ENCODE data around the gene CD22. TPM values are rescaled to one million over a fixed set of nuclear protein-coding genes. Genes with fewer than 3 reads are reported as not detected.

CD22 gene
- total RNA-seq, 4 donors from 2014 or later = 7.2 to 22.8 (median 13.4) TPM

DNA sequence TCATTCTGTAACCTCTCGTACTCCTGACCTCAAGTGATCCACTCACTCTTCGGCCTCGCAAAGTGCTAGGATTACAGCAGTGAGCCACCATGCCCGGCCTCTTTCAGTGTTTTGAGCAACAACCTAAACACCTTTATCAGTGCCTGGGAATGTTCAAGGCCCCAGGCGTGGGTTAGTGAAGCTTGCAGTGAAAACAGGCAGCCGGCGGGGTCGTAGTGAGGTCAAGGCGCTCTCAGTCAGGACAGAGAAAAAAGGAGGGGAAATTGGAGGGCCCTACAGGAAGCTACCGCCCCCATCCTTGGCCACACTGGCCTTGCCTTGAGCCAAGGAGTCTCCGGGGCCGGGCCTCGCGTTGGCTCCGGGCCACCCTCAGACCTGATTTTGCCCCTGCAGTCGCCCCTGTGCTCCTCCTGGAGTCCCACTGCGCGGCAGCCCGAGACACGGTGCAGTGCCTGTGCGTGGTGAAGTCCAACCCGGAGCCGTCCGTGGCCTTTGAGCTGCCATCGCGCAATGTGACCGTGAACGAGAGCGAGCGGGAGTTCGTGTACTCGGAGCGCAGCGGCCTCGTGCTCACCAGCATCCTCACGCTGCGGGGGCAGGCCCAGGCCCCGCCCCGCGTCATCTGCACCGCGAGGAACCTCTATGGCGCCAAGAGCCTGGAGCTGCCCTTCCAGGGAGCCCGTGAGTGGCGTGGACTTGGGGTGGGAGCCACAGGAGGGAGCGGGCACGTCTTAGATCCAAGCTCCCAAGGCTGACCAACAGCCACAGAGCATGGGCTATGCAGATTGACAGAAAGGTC, 19.3 kb upstream of the CD22 start:
- no peak for DNase-seq (ENCODE audit: low spot score in 2 of 2)
- Histone ChIP-seq H3K9me3 (no peaks in the 10 kb centered on the region), H3K36me3 (peaks cover 0 to 9% (median 0%) of the 10 kb centered on the region in 3 donors), H3K4me1 (peaks cover 0 to 48% (median 5%) of the 10 kb centered on the region in 4 donors), H3K27me3 (no peaks in the 10 kb centered on the region), H3K4me3 (no peak overlapping the region), H3K27ac (peak overlapping the region in 2 of 4 donors; percentile 10 to 68)
- TF ChIP-seq, protein P1, sequence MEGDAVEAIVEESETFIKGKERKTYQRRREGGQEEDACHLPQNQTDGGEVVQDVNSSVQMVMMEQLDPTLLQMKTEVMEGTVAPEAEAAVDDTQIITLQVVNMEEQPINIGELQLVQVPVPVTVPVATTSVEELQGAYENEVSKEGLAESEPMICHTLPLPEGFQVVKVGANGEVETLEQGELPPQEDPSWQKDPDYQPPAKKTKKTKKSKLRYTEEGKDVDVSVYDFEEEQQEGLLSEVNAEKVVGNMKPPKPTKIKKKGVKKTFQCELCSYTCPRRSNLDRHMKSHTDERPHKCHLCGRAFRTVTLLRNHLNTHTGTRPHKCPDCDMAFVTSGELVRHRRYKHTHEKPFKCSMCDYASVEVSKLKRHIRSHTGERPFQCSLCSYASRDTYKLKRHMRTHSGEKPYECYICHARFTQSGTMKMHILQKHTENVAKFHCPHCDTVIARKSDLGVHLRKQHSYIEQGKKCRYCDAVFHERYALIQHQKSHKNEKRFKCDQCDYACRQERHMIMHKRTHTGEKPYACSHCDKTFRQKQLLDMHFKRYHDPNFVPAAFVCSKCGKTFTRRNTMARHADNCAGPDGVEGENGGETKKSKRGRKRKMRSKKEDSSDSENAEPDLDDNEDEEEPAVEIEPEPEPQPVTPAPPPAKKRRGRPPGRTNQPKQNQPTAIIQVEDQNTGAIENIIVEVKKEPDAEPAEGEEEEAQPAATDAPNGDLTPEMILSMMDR (IDR thresholded peaks at IDR 0.05) = no peak
- TF ChIP-seq EP300 (IDR thresholded peaks at IDR 0.05) (no peak), POLR2A (IDR thresholded peaks at IDR 0.05) (no peak)
- 52 to 59% methylated on average over 17 to 47 of the region's 47 CpGs for WGBS, 2 donors

DNA sequence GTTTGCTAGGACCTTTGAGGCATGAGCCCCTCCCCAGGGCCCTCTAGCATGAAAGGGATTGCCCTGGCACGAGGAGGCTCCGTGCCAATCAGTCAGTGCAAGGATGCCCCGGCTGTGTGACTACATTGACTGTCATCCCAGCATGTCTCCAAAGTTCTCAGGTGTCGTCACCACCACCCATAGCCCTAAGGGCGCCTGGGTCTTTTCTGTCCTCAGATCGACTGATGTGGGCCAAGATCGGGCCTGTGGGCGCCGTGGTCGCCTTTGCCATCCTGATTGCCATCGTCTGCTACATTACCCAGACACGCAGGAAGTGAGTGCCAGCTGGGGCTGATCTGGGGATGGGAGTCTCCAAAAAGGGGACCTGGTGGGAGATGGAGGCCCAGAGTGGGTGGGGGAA, 18.7 kb upstream of the CD22 start:
- no peaks in the 10 kb centered on the region for H3K27me3 ChIP-seq
- TF ChIP-seq POLR2A (IDR thresholded peaks at IDR 0.05) (no peak), EP300 (IDR thresholded peaks at IDR 0.05) (no peak)
- TF ChIP-seq, protein P1 (IDR thresholded peaks at IDR 0.05) = no peak
- DNase-seq (ENCODE audit: low spot score in 2 of 2) = no peak
- peak overlapping the region in 2 of 4 donors; percentile 10 to 68 for H3K27ac ChIP-seq
- peaks cover 0 to 9% (median 0%) of the 10 kb centered on the region in 3 donors for H3K36me3 ChIP-seq
- WGBS, 2 donors = 74 to 82% methylated on average over 12 of the region's 12 CpGs
- H3K9me3 ChIP-seq = no peaks in the 10 kb centered on the region
- no peak overlapping the region for H3K4me3 ChIP-seq
- peaks cover 0 to 48% (median 5%) of the 10 kb centered on the region in 4 donors for H3K4me1 ChIP-seq

DNA sequence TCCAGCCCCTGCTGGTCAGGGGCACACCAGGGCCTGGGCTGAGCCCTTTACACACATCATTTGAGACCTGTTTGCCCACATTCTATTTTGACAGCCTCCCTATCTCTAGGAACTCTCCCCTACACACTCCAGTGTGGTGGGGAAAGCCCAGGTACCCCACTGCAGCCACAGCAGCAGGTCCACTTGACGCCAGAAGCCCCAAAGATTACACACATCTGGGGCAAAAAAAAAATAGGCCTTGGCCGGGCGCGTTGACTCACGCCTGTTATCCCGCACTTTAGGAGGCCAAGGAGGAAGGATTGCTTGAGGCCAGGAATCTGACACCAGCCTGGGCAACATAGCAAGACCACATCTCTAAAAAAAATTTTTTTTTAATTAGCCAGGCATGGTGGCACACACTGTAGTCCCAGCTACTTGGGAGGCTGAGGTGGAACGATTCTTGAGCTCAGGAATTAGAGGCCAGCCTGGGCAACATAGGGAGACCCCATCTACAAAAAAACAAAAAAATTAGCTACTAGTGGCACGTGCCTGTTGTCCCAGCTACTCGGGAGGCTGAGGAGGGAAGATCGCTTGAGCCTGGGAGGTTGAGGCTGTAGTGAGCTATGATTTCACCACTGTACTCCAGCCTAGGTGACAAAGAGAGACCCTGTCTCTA, 18.0 kb upstream of the CD22 start:
- H3K36me3 ChIP-seq = peaks cover 0 to 9% (median 0%) of the 10 kb centered on the region in 3 donors
- DNase-seq (ENCODE audit: low spot score in 2 of 2) = no peak
- peaks cover 0 to 48% (median 5%) of the 10 kb centered on the region in 4 donors for H3K4me1 ChIP-seq
- H3K27ac ChIP-seq = peak overlapping the region in 2 of 4 donors; percentile 10 to 68
- 93 to 94% methylated on average over 10 of the region's 10 CpGs for WGBS, 2 donors
- no peaks in the 10 kb centered on the region for H3K9me3 ChIP-seq
- no peak for TF ChIP-seq EP300 (IDR thresholded peaks at IDR 0.05)
- TF ChIP-seq POLR2A (IDR thresholded peaks at IDR 0.05) = no peak
- TF ChIP-seq, protein P1 (IDR thresholded peaks at IDR 0.05) = no peak
- no peaks in the 10 kb centered on the region for H3K27me3 ChIP-seq
- no peak overlapping the region for H3K4me3 ChIP-seq

DNA sequence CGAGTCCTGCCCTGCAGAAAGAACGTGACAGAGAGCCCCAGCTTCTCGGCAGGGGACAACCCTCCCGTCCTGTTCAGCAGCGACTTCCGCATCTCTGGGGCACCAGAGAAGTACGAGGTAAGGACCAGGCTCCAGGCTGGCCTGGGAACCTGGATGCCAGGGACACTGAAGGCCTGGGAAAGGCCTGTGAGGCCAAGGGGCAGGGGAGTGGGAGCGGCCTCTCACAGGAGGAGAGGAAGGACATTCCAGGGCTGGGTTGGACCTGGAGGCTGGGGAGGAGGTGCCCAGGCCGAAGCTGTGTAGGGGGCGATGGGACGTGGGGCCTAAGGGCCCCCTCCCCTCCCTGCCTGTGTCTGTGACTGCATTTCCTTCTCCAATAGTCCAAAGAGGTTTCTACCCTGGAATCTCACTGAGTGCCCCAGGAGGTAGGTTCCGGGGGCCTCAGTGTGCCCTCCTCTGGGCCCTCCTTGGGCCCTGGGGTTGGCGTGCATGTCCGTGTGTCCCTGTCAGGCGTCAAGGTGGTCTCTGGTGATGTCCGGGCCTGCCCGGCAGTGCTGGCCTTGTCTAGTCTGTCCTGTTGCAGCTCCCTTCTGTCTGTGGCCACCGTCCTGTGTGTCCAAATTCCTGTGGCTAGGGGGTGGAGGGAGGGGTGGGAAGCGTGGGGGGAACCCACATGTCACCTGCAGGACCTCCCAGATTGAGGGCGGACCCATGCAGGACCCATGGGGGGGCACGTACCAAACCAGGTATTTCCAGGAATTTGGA, 16.9 kb upstream of the CD22 start:
- TF ChIP-seq EP300 (IDR thresholded peaks at IDR 0.05) = no peak
- TF ChIP-seq, protein P1 (IDR thresholded peaks at IDR 0.05) = no peak
- TF ChIP-seq POLR2A (IDR thresholded peaks at IDR 0.05) = no peak
- Histone ChIP-seq H3K36me3 (peaks cover 0 to 9% (median 0%) of the 10 kb centered on the region in 3 donors), H3K27ac (no peak overlapping the region), H3K9me3 (no peaks in the 10 kb centered on the region), H3K27me3 (no peaks in the 10 kb centered on the region), H3K4me3 (no peak overlapping the region), H3K4me1 (peaks cover 0 to 44% (median 1%) of the 10 kb centered on the region in 4 donors)
- 74 to 77% methylated on average over 14 to 15 of the region's 21 CpGs for WGBS, 2 donors
- no peak for DNase-seq (ENCODE audit: low spot score in 2 of 2)

All from tibial nerve (tissue), 4 donors.